Measurements from ENCODE around the gene MGP.

The MGP gene

DNA sequence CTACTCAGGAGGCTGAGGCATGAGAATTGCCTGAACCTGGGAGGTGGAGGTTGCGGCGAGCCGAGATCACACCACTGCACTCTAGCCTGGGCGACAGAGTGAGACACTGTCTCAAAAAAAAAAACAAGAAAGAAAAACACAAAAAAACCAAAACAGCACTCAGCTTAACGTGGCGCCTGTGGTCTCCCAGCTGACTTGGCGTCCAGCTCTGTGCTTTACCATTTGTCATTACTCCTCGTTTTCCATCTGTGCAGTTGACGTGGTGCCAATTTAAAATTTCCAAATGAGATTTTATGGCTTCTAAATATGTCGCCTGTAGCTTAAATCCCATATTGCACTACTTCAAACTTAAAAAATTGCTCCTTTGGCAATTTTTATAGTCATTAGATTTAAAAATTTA lies 2.0 kb downstream of the MGP start:
- TF ChIP-seq EZH2 (IDR thresholded peaks at IDR 0.05) (no peak), POLR2AphosphoS5 (IDR thresholded peaks at IDR 0.05; ENCODE audit: borderline replicate concordance, low read depth, low read length) (no peak), FOXP2 (optimal IDR thresholded peaks at IDR 0.05; ENCODE audit: control extremely low read depth, extremely low read length, insufficient read depth) (no peak)
- DNase-seq (ENCODE audit: low read depth, low spot score): no peak
- peaks cover 3% of the 10 kb centered on the region; the same call in 1 of the 2 replicates for H3K36me3 ChIP-seq (ENCODE audit: insufficient read depth, low read length)

GRCh38 chr12:14880890-14881453 lies 4.7 kb downstream of the MGP start:
- Histone ChIP-seq H3K4me3 (peak overlapping the region; percentile 24; the same call in 1 of the 2 replicates), H3K36me3 (ENCODE audit: insufficient read depth, low read length) (peaks cover 3% of the 10 kb centered on the region; the same call in 1 of the 2 replicates), H3K9me3 (ENCODE audit: low read depth, low read length) (no peaks in the 10 kb centered on the region), H3K9ac (ENCODE audit: insufficient read length) (no peak overlapping the region), H3K27ac (peak overlapping the region; percentile 34; the same call in 1 of the 2 replicates)
- DNase-seq (ENCODE audit: low read depth, low spot score): no peak
- TF ChIP-seq EZH2 (IDR thresholded peaks at IDR 0.05) (no peak), FOXP2 (optimal IDR thresholded peaks at IDR 0.05; ENCODE audit: control extremely low read depth, extremely low read length, insufficient read depth) (no peak), POLR2AphosphoS5 (IDR thresholded peaks at IDR 0.05; ENCODE audit: borderline replicate concordance, low read depth, low read length) (no peak)

More for the DNA sequence above, 2.0 kb downstream of the MGP start:
- peak overlapping the region; percentile 73 for H3K4me3 ChIP-seq
- H3K9me3 ChIP-seq (ENCODE audit: low read depth, low read length): no peaks in the 10 kb centered on the region
- peak overlapping the region; percentile 44 for H3K9ac ChIP-seq (ENCODE audit: insufficient read length)
- H3K27ac ChIP-seq: peak overlapping the region; percentile 78

GRCh38 chr12:14879222-14879933 lies 6.3 kb downstream of the MGP start:
- no peak overlapping the region for H3K9ac ChIP-seq (ENCODE audit: insufficient read length)
- H3K27ac ChIP-seq: no peak overlapping the region
- no peak overlapping the region for H3K4me3 ChIP-seq
- DNase-seq (ENCODE audit: low read depth, low spot score): no peak
- peaks cover 3% of the 10 kb centered on the region; the same call in 1 of the 2 replicates for H3K36me3 ChIP-seq (ENCODE audit: insufficient read depth, low read length)
- TF ChIP-seq FOXP2 (optimal IDR thresholded peaks at IDR 0.05; ENCODE audit: control extremely low read depth, extremely low read length, insufficient read depth) (no peak), POLR2AphosphoS5 (IDR thresholded peaks at IDR 0.05; ENCODE audit: borderline replicate concordance, low read depth, low read length) (no peak), EZH2 (IDR thresholded peaks at IDR 0.05) (no peak)
- no peaks in the 10 kb centered on the region for H3K9me3 ChIP-seq (ENCODE audit: low read depth, low read length)

DNA sequence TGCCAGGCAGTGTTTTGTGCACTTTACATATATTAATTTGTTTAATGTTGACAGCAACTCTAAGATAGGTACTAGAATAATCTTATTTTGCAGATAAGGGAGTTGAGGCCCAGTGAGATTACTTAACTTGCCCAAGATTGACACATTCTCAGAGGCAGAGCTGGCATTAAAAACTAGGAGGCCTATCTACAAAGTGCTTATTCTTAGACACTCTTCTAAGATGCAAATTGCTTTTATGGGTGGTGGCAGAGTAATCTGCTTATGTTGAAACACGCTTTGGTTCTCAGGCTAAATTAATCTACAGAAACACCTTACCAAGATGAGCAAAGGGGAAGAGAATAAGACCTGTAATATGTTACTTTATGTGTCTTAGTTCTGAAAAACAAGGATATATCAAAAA lies 7.2 kb downstream of the MGP start:
- DNase-seq (ENCODE audit: low read depth, low spot score): no peak
- H3K4me3 ChIP-seq: no peak overlapping the region
- TF ChIP-seq POLR2AphosphoS5 (IDR thresholded peaks at IDR 0.05; ENCODE audit: borderline replicate concordance, low read depth, low read length): no peak
- no peak for TF ChIP-seq EZH2 (IDR thresholded peaks at IDR 0.05)
- no peak for TF ChIP-seq FOXP2 (optimal IDR thresholded peaks at IDR 0.05; ENCODE audit: control extremely low read depth, extremely low read length, insufficient read depth)

GRCh38 chr12:14876833-14877232 lies 8.8 kb downstream of the MGP start:
- TF ChIP-seq EZH2 (IDR thresholded peaks at IDR 0.05) (no peak), POLR2AphosphoS5 (IDR thresholded peaks at IDR 0.05; ENCODE audit: borderline replicate concordance, low read depth, low read length) (no peak), FOXP2 (optimal IDR thresholded peaks at IDR 0.05; ENCODE audit: control extremely low read depth, extremely low read length, insufficient read depth) (no peak)
- DNase-seq (ENCODE audit: low read depth, low spot score): no peak
- no peak overlapping the region for H3K4me3 ChIP-seq
- H3K9ac ChIP-seq (ENCODE audit: insufficient read length): no peak overlapping the region
- H3K9me3 ChIP-seq (ENCODE audit: low read depth, low read length): no peaks in the 10 kb centered on the region
- H3K27ac ChIP-seq: no peak overlapping the region
- peaks cover 3% of the 10 kb centered on the region; the same call in 1 of the 2 replicates for H3K36me3 ChIP-seq (ENCODE audit: insufficient read depth, low read length)

More for the DNA sequence above, 7.2 kb downstream of the MGP start:
- no peak overlapping the region for H3K9ac ChIP-seq (ENCODE audit: insufficient read length)
- no peak overlapping the region for H3K27ac ChIP-seq
- no peaks in the 10 kb centered on the region for H3K9me3 ChIP-seq (ENCODE audit: low read depth, low read length)
- H3K36me3 ChIP-seq (ENCODE audit: insufficient read depth, low read length): peaks cover 3% of the 10 kb centered on the region; the same call in 1 of the 2 replicates

DNA sequence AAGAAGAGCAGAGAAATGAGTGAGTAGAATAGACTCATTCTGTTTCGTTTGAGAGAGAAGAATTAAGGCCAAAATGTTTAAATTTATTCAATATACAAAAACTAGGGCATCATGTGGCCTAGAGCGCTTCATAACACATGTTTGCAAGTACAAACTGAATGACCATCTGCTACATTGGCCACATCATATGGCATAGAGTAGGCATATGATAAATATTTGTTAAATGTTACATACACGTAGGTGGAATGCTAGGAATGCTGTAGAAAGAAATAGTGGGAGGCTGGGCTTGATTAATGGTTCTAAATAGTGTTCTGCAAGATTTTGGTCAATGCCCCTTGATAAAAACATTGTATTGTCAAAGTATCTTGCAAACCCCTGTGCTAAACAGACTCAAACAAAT lies 10.8 kb downstream of the MGP start:
- no peak for DNase-seq (ENCODE audit: low read depth, low spot score)
- Histone ChIP-seq H3K27ac (no peak overlapping the region), H3K4me3 (no peak overlapping the region), H3K36me3 (ENCODE audit: insufficient read depth, low read length) (no peaks in the 10 kb centered on the region), H3K9ac (ENCODE audit: insufficient read length) (no peak overlapping the region), H3K9me3 (ENCODE audit: low read depth, low read length) (no peaks in the 10 kb centered on the region)
- TF ChIP-seq FOXP2 (optimal IDR thresholded peaks at IDR 0.05; ENCODE audit: control extremely low read depth, extremely low read length, insufficient read depth) (no peak), POLR2AphosphoS5 (IDR thresholded peaks at IDR 0.05; ENCODE audit: borderline replicate concordance, low read depth, low read length) (no peak), EZH2 (IDR thresholded peaks at IDR 0.05) (no peak)

DNA sequence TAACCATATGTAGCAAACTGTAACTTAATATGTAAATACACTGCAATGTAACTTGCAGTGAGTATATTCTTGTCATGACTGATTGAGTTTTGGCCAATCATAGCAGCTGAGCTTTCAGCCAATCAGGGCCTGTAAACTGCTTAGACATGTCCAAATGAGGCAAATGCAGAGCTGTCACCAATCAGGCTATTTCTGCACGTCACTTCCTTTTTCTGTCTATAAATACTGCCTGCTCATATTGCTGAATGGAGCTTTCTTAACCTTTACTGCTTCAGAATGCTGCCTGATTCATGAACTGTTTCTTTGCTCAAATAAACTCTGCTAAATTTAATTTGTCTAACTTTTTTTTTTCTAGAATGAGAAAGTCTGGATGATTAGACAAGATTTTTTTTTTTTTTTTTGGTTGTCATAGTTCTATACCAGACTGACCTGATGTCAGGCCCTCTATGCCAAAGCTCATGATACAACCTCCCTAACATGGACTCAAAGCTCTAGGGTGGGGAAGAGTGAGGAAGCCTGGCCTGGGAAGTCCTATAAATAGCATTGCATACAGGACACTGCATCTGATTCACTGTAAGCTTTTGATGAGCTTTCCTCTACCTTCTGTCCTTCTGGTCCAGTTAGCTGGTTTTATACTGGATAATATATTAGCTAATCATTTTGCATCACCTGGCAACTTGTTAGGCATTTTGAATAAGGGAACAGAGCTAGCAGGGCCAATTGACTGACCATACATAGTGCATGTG lies 12.0 kb downstream of the MGP start:
- no peak overlapping the region for H3K9ac ChIP-seq (ENCODE audit: insufficient read length)
- H3K27ac ChIP-seq: no peak overlapping the region
- no peaks in the 10 kb centered on the region for H3K36me3 ChIP-seq (ENCODE audit: insufficient read depth, low read length)
- no peak for TF ChIP-seq EZH2 (IDR thresholded peaks at IDR 0.05)
- TF ChIP-seq POLR2AphosphoS5 (IDR thresholded peaks at IDR 0.05; ENCODE audit: borderline replicate concordance, low read depth, low read length): no peak
- TF ChIP-seq FOXP2 (optimal IDR thresholded peaks at IDR 0.05; ENCODE audit: control extremely low read depth, extremely low read length, insufficient read depth): no peak
- DNase-seq (ENCODE audit: low read depth, low spot score): no peak
- H3K9me3 ChIP-seq (ENCODE audit: low read depth, low read length): no peaks in the 10 kb centered on the region
- no peak overlapping the region for H3K4me3 ChIP-seq

DNA sequence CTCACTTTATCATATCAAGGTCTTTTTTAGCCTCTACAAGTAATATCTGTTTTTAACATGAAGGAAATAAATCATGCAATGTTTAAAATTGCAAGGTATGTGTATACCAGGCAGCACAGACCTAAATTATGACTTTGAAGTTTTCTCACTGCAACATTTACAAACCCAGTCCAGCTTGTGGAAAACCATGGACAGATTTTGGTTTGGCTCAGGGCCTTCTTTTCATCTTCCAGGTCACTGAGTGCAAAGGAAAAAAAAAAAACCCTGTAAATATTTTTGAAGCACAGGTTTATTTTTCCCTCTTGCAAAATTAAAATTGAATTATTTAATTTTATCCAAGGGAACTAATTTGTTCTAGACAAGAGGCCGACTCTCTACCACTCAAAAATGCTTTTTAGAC lies 13.8 kb downstream of the MGP start:
- Histone ChIP-seq H3K9ac (ENCODE audit: insufficient read length) (no peak overlapping the region), H3K9me3 (ENCODE audit: low read depth, low read length) (no peaks in the 10 kb centered on the region), H3K27ac (no peak overlapping the region), H3K36me3 (ENCODE audit: insufficient read depth, low read length) (no peaks in the 10 kb centered on the region), H3K4me3 (no peak overlapping the region)
- TF ChIP-seq POLR2AphosphoS5 (IDR thresholded peaks at IDR 0.05; ENCODE audit: borderline replicate concordance, low read depth, low read length) (no peak), FOXP2 (optimal IDR thresholded peaks at IDR 0.05; ENCODE audit: control extremely low read depth, extremely low read length, insufficient read depth) (no peak), EZH2 (IDR thresholded peaks at IDR 0.05) (no peak)
- no peak for DNase-seq (ENCODE audit: low read depth, low spot score)
